Heart left ventricle (tissue), 16 donors: ENCODE data around the gene VWA8. TPM values are rescaled to one million over a fixed set of nuclear protein-coding genes. Genes with fewer than 3 reads are reported as not detected.

ENCODE experiments used
- ATAC-seq, 4 donors: fragments of 200-7000 bp; cut with Tn5 transposase; one replicate each; pipeline ENCODE4 v1.9.1; 2020 to 2022; ENCODE audit warnings: moderate library complexity in 4 of 4, mild to moderate bottlenecking in 3 of 4, moderate number of reproducible peaks in 1 of 4
- DNase-seq, 5 donors: peaks; one replicate each; pipeline ENCODE4 v3.0.0-alpha.2; 2020
- H3K27ac ChIP-seq, 12 donors: fragments of 200-600 bp; sonication (generic) in 4 of 12; one replicate each; pipeline versions ENCODE4 v1.5.0 to v1.8.0; 2016 to 2022; ENCODE audit warnings: mild to moderate bottlenecking in 2 of 12
- H3K27me3 ChIP-seq, 9 donors: fragments of 200-600 bp; sonication (generic) in 2 of 9; one replicate each; pipeline versions ENCODE4 v1.5.1 to v1.8.0; 2016 to 2022; ENCODE audit warnings: mild to moderate bottlenecking in 3 of 9
- H3K36me3 ChIP-seq, 9 donors: fragments of 200-600 bp; sonication (generic) in 2 of 9; one replicate each; pipeline versions ENCODE4 v1.5.0 to v1.8.0; 2018 to 2022; ENCODE audit warnings: mild to moderate bottlenecking in 2 of 9
- H3K4me1 ChIP-seq, 12 donors: fragments of 200-600 bp; sonication (generic) in 4 of 12; one replicate each; pipeline versions ENCODE4 v1.5.0 to v1.8.0; 2016 to 2022; ENCODE audit warnings: mild to moderate bottlenecking in 3 of 12
- H3K4me3 ChIP-seq, 12 donors: fragments of 200-600 bp; sonication (generic) in 4 of 12; one replicate each; pipeline versions ENCODE4 v1.5.0 to v1.8.0; 2017 to 2022; ENCODE audit warnings: mild to moderate bottlenecking in 9 of 12, moderate library complexity in 4 of 12
- H3K9me3 ChIP-seq, 12 donors: fragments of 200-600 bp; sonication (generic) in 4 of 12; one replicate each; pipeline versions ENCODE4 v1.5.0 to v1.8.0; 2016 to 2022; ENCODE audit warnings: mild to moderate bottlenecking in 1 of 12
- CTCF ChIP-seq, 12 donors: fragments of 200-600 bp; sonication (generic) in 4 of 12; IDR thresholded peaks; one replicate each; pipeline versions ENCODE4 v1.5.0 to v1.8.0; 2018 to 2022; ENCODE audit warnings: antibody characterized with exemption in 12 of 12, mild to moderate bottlenecking in 5 of 12
- POLR2A ChIP-seq, 2 donors: fragments of 450-650 bp; IDR thresholded peaks; one replicate each; pipeline ENCODE4 v1.6.1; 2017; ENCODE audit warnings: antibody characterized with exemption in 2 of 2, mild to moderate bottlenecking in 2 of 2, moderate library complexity in 2 of 2
- WGBS, 4 donors: extraction: QIAGEN DNeasy Blood & Tissue Kit in 2 of 4; methylation state at CpG; one replicate each; pipeline versions ENCODE4 v1.1.5 to v1.1.7; 2013 to 2018; 5-methylcytosine and 5-hydroxymethylcytosine counted together
- intact Hi-C, 10 donors: fragments of 100-400 bp; cut with DNase I; formaldehyde crosslinking; loops; one replicate each; pipeline versions ENCODE4 v1.11.1 to v1.14.2; 2022
- polyA plus RNA-seq, 2 donors: library from polyadenylated mRNA; stranded (reverse); fragments of 200-250 nt; gene quantifications; one replicate each; pipeline ENCODE4 v1.2.3, GENCODE V29; 2013
- total RNA-seq, 9 donors: library from RNA; depleted of rRNA in 2 of 9; stranded (reverse); fragments of >200 nt in 2 of 9; fragmentation: NEBNext Ultra II Directional in 3 of 9; extraction: Animal tissue kit (Norgen Biotek cat#: 25700) in 3 of 9; gene quantifications; one replicate each; pipeline versions ENCODE4 v1.1.0 to v1.2.4, GENCODE V29; 2016 to 2023
- donor health status: ischemic (EF 13 %, LVEDD 7.1; RV severe dilation, severe dysfunction).
- donor health status: healthy with polysubstance abuse.
- donor health status: DM: no; HTN: yes; CAD: no.
- donor health status: DM: no; HTN: no; CAD: no.
- donor health status: ischemic (EF 25% LVEDD 6.9; RV normal size, moderate dysfunction).
- donor health status: ischemic (EF 25% LVEDD 5.7; RV mildly dilated, moderate dysfunction).
- donor health status: healthy.
- donor health status: DM: yes; HTN: yes; CAD: no.
- donor health status: ischemic (EF 35%, LVEDD 5.7; RV mildly dilated, moderate dysfunction).
- donor health status: nonischemic (EF 11% LVEDD 7.7; RV severe dilation, severe dysfunction).
- donor health status: DM: yes; HTN: yes; CAD: no.
- donor health status: PGD.
- donor health status: ischemic (EF 29% LVEDD 5.4; RV normal size, mild dysfunction).
- donor health status: nonischemic (EF 23%, LVEDD 6.1; RV moderate dilation, normal function).

The VWA8 gene
- total and polyA plus RNA-seq, 11 donors, result 12.1 to 64.1 (median 41.8) TPM

- Histone ChIP-seq H3K27me3 (no peaks in the 10 kb centered on the region), H3K27ac (no peak overlapping the region), H3K4me3 (no peak overlapping the region), H3K4me1 (peaks cover 0 to 4% (median 0%) of the 10 kb centered on the region in 12 donors), H3K9me3 (peaks cover 0 to 7% (median 0%) of the 10 kb centered on the region in 12 donors), H3K36me3 (peaks cover 0 to 47% (median 4%) of the 10 kb centered on the region in 9 donors)
- intact Hi-C loops, result no loop called here
- WGBS, 4 donors, result 80 to 93% (median 89%) methylated on average over 2 of the region's 2 CpGs
- TF ChIP-seq CTCF (IDR thresholded peaks at IDR 0.05) (no peak), POLR2A (IDR thresholded peaks at IDR 0.05) (no peak)
- ATAC-seq (no peak), DNase-seq (no peak)
These were observed 158.7 kb downstream of the VWA8 start for GRCh38 chr13:41802043-41802683.

DNA sequence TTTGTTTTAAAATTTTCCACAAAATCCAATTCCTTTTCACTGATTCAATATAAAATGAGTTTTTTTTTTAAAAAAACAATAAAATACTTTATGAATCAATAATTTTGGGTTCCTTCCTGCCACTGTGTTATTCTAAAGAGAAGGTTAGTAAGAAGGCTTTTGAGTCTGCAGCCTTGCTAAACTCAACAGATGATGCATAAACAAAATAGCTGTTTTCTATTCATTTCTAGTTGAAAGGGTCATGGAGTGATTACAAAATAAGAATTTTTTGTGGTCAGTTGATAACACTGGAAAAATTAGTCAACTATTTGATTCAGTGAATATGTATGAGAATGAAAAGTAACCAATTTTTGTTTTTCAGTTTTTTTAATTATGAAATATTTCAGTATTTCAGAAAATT is 169.9 kb downstream of the VWA8 start:
- TF ChIP-seq POLR2A (IDR thresholded peaks at IDR 0.05) (no peak), CTCF (IDR thresholded peaks at IDR 0.05) (no peak)
- peaks cover 0 to 18% (median 0%) of the 10 kb centered on the region in 9 donors for H3K36me3 ChIP-seq
- H3K4me3 ChIP-seq, result no peak overlapping the region
- no peaks in the 10 kb centered on the region for H3K27me3 ChIP-seq
- H3K9me3 ChIP-seq, result no peaks in the 10 kb centered on the region
- no peak for ATAC-seq
- no peak for DNase-seq
- intact Hi-C loops, result no loop called here
- peaks cover 0 to 15% (median 2%) of the 10 kb centered on the region in 12 donors for H3K4me1 ChIP-seq
- no peak overlapping the region for H3K27ac ChIP-seq

DNA sequence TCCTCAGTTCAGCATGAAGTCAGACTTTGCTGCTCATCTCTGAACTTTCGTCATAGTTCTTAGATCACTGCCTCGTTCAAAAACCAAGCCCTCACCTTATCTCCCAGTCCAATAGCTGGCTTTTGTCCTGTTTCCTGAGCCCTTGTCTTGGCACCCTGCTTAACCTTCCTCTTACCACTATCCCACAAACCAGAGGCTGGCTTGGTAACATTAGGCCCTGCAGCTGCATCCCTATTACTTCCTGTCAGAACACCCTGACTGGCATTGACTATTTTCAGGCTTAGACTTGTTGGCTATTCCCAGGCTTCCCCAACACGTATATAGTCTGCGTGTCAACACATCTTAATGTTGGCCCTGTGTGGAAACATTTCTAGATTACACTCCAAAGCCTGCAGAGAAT is 172.4 kb downstream of the VWA8 start:
- 19 to 27% (median 24%) methylated on average over 4 of the region's 4 CpGs for WGBS, 4 donors
- Histone ChIP-seq H3K27me3 (no peaks in the 10 kb centered on the region), H3K4me1 (peaks cover 0 to 35% (median 14%) of the 10 kb centered on the region in 12 donors), H3K9me3 (no peaks in the 10 kb centered on the region), H3K36me3 (peaks cover 0 to 13% (median 0%) of the 10 kb centered on the region in 9 donors), H3K4me3 (no peak overlapping the region), H3K27ac (peak overlapping the region in 6 of 12 donors; percentile 3 to 42 (median 18))
- TF ChIP-seq CTCF (IDR thresholded peaks at IDR 0.05), result no peak
- no peak for TF ChIP-seq POLR2A (IDR thresholded peaks at IDR 0.05)
- DNase-seq, result peak in 1 of 5 donors; percentile 28
- peak; percentile 64 to 94 (median 85) for ATAC-seq
- intact Hi-C loops, result loop anchor here in 1 of 10 donors (10.0 kb wide), 1 partner anchor 56 kb away; no protein-coding TSS in a partner anchor

DNA sequence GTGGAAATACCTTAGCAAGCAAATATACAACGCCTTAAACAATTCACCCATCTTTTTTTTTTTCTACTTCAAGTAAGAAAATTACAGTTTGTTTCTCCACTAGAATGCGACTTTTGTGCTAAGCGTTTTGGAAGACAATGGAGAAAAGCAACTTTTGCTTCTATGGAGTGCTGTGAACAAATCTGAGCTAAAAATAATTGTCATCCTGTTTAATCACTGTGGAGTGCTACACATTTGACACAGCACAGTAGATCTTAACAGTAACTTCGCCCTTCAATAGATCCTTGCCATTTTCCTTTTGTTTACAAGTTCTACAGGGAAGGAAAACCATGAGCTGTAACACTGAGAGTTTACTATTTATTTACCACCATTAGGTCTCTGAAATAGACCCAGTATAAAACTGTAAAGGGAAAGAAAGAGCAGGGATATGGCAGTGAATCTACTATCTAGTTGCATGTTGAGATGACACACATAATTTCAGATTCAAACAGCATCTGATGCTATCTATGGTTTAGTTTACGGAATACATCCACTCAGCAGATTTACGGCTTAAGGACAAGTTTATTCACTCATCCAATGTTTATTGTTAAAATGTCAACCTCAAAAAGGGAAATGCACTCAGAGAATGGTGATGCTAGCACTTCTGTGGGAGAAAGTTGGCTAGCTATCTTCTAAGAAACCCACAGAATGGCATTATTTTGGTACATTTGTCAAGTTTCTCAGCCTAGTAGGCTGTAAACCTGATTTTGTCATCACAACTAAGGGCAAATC is 175.3 kb downstream of the VWA8 start:
- TF ChIP-seq POLR2A (IDR thresholded peaks at IDR 0.05), result no peak
- no peak for TF ChIP-seq CTCF (IDR thresholded peaks at IDR 0.05)
- Histone ChIP-seq H3K9me3 (no peaks in the 10 kb centered on the region), H3K27me3 (no peaks in the 10 kb centered on the region), H3K4me1 (peaks cover 0 to 50% (median 22%) of the 10 kb centered on the region in 12 donors), H3K36me3 (no peaks in the 10 kb centered on the region), H3K27ac (peak overlapping the region in 11 of 12 donors; percentile 5 to 66 (median 23)), H3K4me3 (no peak overlapping the region)
- DNase-seq (no peak), ATAC-seq (peak; percentile 28 to 57 (median 41))
- intact Hi-C loops, result loop anchor here in 1 of 10 donors (10.0 kb wide), 1 partner anchor 59 kb away; no protein-coding TSS in a partner anchor
- 58 to 66% (median 62%) methylated on average over 6 of the region's 6 CpGs for WGBS, 4 donors
